NCI-H510A (cell line): ENCODE data around the gene BBS9.
"Not testable (repeated sequence)": the region's sequence is repeated elsewhere in the genome, so short reads cannot be mapped to it uniquely, and the experiment has no call there.

Experiments used
- DNase-seq: peaks from one replicate; lab custom pipeline; 2025; lab: John Stamatoyannopoulos, UW

Gene BBS9

DNA sequence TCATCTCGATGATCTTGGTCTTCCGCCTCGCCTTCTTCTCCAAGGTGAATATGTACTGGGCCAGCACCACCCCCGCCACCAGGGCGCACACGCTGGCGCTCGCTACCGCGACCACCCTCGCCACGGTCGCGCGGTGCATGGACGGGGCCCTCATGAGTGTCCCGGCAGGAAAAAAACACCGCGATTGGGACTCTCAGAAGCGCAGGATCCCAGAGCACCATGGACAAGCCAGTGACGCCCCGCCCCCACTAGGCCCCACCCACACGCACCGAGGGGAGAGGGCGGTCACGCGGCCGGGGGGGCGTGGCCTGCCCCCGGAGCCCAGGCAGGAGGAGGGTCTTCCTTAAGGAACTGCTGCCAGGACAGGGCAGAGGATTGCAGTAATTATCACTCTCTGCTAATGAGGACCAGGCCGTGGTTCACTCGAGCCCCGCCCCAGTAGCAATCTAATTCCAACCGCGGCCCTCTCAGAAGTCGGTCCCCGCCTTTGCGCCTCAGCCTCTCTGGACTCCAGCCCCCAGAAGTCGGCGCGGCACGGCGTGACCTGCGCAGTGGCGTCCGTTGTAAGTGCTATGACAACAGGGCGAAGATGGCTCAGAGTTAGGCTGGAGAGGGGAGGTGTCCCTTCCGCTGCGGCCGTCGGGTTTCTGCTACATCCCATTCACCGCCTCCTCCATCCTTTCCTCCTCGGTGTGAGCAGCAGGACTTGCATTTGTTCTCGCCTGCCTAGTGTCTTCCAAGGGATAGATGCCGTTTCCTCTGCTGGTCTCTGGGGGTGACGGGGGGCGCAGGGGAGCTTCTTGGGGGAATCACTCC, at the start of gene BBS9:
Gene BBS9 (plus strand): TSS at position 575 of the 816 bp plus-strand sequence. CDS start 16,689 bp downstream, outside the sequence.
- DNase-seq: peak; percentile 89

DNA sequence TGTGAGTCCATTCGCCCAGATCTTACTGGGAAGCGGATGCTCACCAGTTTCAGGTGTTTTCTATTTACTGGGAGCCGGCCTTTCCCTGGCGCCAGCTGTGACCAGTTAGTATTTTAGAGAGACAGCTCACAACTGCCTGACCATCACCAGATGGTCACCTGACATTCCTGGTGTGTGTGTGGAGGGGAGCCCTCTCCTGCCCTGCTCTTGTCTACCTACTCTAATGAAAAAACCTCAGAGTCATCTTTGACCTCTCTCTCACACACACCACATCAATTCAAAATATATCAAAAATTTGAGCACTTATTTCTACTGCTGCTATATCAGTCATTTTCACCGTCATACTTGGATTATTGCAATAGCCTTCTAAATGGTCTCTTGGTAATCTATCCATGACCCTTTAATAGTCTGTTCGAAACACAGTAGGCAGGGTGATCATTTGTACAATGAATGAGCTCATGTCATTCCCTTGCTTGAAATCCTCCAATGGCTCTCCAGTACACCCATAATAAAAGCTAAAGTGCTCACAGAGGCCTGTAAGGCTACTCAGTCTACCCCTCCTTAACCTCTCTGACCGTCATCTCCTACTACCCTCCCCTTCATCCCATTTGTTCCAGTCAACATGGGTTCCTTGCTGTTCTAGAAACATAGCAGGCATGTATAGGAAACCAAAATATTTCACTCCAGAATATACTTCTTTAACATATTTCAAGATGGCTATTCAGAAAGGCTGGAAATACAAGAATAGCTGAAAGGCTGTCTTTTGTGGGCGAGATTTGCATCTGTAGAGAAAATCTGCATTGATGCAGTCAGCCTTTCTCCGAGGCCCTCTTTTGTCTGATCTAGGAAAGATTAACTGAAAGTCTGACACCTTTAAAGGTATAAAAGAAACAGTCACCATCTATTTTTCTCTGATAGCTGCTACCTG, 49.3 kb upstream of the BBS9 start:
- DNase-seq: no peak

DNA sequence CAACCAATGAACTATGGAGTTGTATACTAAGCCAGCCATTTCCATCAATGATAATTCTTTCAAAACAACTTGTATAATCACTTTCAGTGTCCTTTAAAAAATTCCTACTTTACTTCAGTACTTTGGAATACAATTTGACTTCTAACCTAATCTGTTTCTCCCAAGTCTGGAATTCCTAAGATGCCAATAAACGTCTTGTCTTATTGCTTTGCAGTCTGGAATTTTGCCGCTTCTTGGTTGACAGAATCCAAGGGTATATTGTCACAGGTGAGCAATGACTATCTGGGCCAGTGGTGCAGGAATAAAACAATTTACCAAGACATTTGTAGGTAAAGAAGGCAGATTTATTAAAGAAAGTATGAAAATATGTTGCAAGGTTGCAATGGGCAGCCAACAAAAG, 42.0 kb upstream of the BBS9 start:
- DNase-seq: no peak

DNA sequence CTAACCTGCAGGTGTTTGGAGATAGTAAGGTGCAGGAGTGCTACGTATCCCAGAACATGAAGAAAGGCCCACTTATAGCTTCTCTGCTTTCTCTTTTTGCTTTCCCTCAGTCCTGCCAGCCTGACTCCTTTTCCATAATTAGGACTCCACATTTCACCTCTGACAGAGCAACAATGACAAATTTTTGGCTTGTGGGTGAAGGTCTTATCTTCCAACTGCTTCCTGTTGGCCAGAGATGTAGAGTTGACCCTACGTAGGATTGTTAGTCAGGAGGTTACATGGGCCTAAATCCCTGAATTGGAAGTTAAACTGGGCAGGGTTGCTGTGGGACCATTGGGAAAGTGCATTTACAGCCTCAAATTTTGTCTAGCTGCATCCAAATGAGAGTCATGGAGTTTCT, 41.5 kb upstream of the BBS9 start:
- no peak for DNase-seq

DNA sequence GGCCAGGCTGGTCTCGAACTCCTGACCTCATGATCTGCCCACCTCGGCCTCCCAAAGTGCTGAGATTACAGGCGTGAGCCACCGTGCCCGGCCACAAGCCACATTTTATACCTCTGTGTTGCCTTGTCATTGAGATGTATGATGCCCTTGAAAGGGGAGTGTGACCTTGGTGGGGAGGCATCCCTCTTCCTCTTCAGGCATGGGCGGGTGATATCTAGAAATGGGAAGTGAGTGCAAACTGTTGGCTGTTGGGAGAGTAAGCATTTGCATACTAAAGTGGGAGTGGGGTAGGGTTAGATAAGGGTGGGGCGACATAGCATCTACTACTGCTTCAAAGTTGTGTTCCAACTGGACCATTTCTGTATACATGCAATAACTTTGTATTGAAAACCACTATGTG, 40.2 kb upstream of the BBS9 start:
- no peak for DNase-seq

DNA sequence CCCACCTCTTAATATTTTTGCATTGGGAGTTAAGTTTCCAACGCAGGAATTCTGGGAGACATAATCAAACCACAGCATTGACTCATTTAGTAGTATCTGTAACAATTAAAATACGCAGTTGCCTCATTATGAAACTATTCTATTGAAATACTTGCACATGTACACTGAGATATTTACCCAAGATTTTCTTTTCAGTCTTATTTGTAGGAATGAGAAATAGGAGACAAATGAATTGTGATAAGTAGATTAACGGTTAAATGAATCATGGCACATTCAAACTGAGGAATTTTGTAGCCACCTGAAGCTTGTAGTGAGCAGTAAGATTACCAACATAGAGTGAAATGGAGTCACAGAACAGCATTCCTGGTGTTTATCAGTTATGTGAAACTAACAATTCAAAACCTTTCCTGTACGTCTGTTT, 38.2 kb upstream of the BBS9 start:
- DNase-seq: no peak

DNA sequence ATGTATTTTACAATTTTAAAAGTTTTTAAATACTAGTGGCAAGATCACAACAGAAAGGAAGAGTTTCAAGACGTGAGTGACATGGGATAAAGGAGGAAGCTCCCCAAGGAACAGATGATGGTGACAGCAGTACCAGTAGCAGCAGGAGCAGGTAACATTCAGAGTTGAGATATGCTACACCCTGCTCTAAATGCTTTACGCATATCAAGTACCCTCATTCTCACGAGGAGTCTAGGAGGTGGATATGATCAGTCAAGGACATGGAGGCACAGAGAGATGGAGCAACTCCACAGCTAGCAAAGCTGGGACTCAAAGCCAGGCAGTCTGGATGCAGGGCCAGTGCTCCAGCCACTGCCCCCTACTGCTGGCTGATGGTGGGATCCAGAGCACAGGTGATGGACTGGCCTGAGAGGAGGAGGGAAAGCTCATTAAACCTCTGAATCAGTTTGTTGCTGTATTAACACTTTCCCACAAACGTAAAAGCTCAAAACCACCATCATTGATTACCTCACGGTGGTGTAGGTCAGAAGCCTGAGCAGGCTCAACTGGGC, 37.6 kb upstream of the BBS9 start:
- no peak for DNase-seq

DNA sequence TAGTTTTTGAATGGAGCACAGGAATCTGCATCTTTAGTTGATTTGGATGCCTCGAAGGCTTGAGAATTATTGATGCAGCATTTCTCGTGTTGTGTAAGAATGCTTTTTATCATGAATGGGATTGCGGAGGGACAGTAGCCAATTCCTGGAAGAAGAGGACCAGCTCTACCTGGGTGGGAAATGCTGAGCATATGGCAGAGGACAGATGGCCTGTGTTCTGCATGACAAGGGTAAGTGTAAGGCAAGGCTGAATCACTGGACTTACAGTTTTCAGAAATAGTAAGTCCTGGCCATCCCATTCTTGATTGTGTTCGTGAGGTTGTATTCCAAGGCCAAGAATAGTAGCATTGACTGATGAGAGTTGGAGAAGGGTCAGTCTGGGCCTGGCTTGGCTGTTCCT, 36.1 kb upstream of the BBS9 start:
- DNase-seq: no peak

DNA sequence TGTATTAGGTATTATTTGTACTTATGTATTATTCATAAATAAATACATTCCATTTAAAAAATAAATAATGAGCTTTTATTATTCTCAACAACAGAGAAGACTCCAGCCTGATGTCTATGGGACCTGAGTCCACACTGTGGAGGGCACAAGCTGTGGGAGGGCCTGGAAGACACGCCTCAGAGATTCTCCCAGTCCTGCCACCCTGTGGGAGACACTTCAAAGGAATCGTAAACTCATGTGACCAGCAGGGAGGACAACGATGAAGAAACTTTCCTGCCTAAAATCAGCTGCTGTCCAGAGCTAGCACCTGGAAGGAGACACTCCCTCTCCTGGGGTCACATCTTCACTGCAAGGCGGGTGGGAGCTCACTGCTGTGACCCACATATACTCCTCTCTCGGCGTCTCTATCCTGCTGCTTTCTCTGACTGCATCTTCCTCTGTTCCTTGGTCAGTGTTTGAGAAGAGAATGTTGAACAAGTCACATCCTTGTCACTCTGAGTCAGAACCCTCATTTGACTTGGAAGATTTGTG, 34.6 kb upstream of the BBS9 start:
- DNase-seq: not testable (repeated sequence)

DNA sequence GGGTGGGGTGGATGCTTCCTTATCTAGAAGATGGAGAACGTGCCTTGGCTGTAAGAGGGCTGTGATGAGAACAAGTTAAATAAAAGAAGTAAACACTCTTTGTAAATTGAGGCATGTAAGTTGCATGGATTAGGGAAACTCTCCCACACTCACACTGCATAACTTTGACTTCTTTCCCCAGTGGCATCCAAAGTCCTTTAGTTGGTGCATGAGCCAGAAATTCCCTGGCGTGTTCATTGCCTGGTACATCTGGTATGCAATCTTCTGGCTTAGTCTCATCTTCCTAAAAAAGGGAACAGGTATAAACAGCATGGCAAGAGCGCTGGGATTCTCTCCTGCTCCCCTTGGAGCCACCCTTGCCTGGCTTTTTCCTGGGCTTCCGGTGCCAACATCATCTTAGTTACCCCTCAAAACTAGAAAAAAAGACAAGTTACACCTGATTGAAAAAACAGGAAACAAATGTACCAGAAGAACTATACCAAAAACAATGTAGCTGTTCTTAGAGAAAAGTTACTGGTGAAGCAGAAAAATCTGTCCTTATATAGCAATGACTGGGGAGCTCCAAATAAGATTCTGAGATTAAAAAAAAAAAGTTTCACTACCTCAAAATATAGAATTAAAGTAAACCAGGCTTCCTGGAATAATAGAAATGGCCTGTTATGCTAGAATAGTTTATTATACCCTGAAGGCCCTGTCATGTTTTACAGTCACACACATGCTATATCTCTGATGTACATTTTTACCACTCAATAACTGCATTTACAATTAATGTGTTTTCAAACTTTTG, 30.0 kb upstream of the BBS9 start:
- no peak for DNase-seq

DNA sequence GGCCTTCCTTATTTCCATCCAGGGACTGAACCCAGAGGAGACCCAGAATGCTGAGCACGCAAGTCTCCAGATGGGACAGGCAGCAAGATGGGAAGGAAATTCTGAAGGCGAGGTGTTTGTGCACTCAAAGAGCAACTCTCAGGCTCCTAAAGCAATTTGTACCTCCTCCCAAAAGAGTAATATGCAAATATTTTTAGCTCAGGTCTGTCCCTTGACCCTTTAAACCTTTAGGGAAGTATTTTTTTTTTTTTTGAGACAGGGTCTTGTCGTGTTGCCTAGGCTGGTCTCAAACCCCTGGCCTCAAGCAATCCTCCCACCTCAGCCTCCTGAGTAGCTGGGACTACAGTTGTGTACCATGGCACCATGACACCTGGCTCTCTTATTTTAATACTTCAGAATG, 28.6 kb upstream of the BBS9 start:
- DNase-seq: no peak

DNA sequence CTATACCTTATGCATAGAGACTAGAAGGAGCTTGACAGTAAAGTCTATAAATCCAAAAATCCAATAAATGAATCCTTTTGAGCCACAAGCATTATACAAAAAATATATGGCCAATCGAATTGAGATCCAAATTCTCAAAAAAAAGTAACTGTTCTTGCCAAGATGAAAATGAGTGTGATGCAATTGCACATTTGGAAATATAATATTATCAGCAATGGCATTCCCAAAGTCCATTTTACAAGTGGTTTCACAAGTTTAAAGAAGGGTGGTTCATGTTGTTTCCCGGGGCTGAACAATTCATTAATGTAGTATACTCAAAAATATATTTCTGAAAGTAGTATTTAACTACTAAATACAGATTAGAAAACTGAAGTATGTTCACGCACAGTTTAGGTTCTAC, 27.5 kb upstream of the BBS9 start:
- no peak for DNase-seq

DNA sequence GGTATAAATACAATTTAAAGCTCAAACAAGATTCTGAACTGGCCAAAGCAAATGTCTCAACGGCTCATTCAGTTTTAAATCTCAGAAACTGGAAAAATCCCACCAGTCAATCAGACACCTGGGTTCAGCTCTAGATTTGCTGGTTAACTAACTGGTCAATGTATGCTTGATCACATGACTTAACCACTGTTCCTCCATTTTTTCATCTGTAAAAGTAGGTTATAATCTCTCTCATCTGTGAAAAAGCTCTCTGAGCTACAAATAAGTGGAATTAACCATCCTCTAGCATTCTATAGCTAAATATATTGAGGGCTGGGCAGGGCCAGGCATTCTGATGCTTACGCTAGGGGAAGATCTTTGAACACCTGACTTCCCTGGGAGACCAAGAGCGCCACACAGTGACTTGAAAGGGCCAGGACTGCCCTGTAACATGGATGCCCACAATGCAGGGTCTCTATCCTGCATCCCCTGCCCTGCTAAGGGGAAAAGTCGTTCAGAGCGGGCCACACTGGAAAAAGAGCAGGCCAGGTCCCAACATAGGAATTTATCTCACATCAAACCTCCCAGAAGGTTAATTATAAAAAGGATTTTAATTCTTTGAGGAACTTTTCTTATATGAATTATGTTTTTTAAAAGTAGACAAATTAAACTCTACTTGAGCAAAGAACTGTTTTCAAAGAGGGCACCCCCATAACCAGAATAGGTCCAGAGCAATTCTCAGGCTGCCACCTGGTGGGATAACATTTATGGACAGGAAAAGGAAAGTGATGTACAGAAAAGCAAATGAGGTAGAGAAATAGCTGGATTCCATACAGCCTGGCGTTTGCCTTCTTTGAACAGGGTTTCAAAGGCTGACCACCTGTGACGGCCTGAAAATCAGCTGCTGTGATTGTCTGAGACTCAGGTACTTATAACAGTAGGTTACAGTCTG, 22.0 kb upstream of the BBS9 start:
- DNase-seq: no peak

DNA sequence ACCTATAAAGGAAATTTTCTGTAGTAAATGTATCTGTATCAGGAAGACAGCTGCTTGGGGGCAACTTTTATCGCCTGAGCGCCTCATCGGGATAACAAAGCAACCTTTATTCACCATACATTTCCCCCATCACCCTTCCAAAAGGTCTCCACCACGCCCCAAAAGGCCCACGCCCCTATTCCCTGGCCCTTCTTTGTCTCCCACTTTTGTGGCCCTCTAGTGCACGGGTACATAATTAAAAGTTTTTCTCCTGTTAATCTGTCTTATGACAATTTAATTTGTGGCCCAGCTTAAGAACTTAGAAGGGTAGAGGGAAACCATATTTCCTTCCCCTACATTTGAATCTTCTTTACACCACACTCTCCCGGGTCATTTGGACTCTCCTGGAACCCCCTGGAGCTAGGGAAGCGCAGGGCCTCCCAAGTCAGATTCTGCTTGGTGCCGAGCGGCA, 20.8 kb upstream of the BBS9 start:
- DNase-seq: no peak

DNA sequence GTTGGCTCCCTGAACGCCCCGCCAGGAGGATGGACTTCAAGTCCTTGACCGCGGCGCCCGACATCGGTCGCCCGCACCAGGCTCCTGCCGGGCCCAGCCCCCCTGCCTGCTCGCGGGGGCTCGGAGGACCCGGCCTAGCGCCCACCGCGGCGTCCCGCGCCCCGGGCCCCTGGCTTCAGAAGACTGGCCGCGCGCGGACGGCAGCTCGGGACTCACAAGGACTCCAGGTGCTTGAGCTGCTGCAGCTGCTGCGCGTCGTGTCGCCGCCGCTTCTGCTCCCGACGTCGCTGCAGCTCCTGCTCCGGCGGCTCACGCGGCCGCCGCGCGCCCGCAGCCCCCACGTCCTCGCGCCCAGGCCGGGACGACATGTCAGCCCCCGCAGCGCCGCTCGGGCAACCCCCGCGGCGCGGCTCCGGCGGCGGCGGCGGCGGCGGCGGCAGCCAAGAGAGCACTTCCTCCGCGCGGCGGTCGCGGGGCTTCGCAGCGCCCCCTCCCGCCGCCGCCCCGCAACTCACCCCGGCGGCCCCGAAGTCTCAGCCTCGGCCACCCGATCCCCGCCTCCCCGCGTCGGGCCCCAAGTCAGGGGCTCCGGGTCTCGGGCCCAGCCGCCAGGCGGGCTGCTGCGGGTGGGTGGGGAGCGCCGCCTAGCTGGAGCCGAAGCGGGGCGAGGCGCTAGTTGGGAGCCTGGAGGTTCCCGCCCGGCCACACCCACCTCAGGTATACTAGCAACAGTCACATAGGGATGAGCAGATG, 20.2 kb upstream of the BBS9 start, which contains the start of gene RP9:
Gene RP9 (minus strand): TSS at position 400 of the 753 bp plus-strand sequence. CDS start 32 bp downstream, at position 368.
- DNase-seq: peak; percentile 76

DNA sequence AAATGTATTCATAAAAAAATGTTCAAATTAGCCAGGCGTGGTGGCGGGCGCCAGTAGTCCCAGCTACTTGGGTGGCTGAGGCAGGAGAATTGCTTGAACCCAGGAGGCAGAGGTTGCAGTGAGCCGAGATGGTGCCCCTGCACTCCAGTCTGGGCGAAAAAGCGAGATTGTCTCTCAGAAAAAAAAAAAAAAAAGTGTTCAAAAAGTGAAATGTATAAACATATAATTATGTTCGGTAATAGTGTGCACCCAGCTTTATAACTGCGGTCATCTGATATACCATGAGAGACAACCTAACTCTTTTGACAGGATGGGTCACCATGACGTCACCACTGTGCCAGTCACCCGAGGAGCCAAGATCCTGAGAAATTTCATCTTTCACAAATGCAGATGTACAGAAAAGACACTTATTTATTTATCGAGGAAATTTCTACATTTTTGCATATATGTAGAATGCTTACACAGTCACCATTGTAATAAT, 19.6 kb upstream of the BBS9 start:
- no peak for DNase-seq

DNA sequence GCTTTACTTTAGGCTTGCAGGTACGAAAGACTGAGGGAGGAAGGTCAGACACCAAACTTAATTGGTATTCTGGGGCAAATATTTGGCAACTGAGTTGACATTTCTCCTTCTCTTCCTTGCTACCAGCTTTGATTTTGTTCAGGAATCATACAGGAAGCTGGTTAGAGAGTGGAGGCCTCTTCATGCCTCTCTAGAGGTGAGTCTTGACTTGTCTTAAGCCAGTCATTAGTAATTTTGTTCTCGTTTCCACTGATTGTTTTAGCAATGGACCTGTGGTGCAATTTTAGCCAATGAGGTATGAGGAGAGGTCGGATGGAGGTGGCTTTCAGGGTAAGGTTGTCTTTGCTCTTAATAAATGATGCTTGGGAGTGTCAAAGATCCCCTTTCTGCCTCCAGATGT, 17.8 kb upstream of the BBS9 start:
- DNase-seq: no peak

DNA sequence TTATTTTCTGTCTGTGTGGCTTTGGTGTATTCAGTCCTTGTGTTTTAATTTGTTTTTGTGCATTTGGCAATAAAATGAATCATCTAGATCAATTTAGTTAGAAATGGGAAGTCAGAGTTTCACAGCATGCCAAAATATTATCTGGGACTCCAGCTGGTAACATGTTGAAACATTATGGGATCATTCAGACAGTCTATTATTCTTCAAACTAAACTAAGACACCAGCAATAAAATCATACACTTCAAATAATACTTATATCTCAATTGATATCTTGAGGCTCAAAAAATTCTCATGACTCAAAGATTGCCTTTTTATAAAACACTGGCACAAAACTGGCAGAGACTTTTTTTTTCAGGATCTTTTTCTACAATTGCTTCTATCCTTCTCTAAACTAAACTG, 14.4 kb upstream of the BBS9 start:
- no peak for DNase-seq

DNA sequence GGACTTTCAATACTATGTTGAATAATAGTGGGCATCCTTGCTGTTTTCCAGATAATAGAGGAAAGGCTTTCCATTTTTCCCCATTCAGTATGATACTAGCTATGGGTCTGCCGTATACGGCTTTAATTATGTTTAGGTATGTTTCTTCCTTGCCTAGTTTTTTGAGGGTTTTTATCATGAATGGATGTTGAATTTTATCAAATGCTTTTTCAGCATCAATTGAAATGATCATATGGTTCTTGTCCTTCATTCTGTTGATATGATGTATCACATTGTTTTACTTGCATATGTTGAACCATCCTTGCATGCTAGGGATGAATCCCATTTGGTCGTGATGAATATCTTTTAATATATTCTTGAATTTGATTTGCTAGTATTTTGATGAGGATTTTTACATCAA, 11.0 kb upstream of the BBS9 start:
- DNase-seq: no peak
